Hepatocyte (in vitro differentiated cells): ENCODE measurements around the gene RNF39.

ENCODE experiments used
- EZH2phosphoT487 ChIP-seq: fragments of 200-600 bp; sonication (generic); IDR thresholded peaks from one replicate; pipeline ENCODE4 v1.6.1; 2018; ENCODE audit warnings: antibody characterized with exemption, mild to moderate bottlenecking, low read depth, moderate library complexity; ENCODE audit not compliant: unreplicated experiment, severe bottlenecking
- TF ChIP-seq, protein P1 (sequence below): fragments of 200-600 bp; sonication (generic); IDR thresholded peaks from 2 replicates; pipeline ENCODE4 v1.5.1; 2016; ENCODE audit warnings: antibody characterized with exemption, mild to moderate bottlenecking; ENCODE audit not compliant: poor library complexity

DNA sequence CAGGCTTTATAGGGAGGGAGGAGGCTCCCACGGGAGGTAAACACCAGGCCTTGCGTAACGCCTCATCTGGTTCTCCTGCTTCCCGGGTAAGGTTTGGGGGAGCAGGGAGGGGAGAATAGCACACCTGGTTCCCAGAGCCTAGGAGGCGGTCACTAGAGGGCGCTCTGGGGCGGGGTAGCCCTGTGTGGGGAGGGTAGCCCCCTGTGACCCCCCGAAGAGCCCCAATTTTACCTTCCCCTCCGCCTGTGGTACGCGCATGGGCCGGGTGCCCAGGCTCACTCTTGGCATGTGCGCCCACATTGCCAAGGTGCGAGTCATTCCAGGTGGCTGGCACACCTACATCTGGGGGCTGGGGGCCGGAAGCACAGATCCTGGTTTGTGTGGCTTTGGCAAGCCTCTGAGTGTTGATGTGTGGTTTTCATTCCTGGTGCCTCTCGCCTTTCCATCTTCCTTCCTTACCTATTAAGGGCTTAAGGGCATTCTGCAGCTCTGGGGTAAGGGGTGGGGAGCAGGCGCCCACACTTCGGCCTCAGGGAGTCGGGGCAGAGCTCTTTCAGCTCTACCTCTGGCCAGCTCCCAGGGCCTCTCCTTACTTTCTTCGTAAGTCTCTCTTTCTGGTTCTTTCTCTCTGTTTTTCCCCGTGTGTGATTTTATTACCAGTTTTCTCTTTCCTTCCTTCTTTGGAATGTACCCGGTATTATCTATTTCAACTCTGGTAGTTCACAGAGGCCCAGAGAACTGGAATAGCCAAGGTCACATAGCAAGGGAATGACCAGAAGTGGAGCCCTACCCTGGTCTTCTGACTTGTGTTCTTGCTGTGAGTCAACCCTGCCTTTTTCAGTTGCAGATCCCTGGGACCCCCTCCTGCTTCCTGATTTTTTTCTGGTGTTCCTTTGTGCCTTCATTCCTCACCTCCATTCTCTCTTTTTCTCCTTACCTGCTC is 492 bp upstream of the RNF39 start:
- TF ChIP-seq, protein P1, sequence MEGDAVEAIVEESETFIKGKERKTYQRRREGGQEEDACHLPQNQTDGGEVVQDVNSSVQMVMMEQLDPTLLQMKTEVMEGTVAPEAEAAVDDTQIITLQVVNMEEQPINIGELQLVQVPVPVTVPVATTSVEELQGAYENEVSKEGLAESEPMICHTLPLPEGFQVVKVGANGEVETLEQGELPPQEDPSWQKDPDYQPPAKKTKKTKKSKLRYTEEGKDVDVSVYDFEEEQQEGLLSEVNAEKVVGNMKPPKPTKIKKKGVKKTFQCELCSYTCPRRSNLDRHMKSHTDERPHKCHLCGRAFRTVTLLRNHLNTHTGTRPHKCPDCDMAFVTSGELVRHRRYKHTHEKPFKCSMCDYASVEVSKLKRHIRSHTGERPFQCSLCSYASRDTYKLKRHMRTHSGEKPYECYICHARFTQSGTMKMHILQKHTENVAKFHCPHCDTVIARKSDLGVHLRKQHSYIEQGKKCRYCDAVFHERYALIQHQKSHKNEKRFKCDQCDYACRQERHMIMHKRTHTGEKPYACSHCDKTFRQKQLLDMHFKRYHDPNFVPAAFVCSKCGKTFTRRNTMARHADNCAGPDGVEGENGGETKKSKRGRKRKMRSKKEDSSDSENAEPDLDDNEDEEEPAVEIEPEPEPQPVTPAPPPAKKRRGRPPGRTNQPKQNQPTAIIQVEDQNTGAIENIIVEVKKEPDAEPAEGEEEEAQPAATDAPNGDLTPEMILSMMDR, result peak; percentile 47
- no peak for TF ChIP-seq EZH2phosphoT487
